Stomach (tissue), 9 donors: ENCODE measurements around the gene PYGB. TPM values are rescaled to one million over a fixed set of nuclear protein-coding genes. Genes with fewer than 3 reads are reported as not detected.

ENCODE experiments used
- DNase-seq, 2 donors: peaks; one replicate each; pipeline versions ENCODE4 v3.0.0 to v3.0.0-alpha.2; 2013 to 2019
- H3K27ac ChIP-seq, 5 donors: fragments of 200-600 bp in 4 of 5; sonication (generic) in 4 of 5; one replicate each; pipeline ENCODE4 v1.5.1; 2013 to 2019; ENCODE audit warnings: mild to moderate bottlenecking in 1 of 5, moderate library complexity in 1 of 5
- H3K27me3 ChIP-seq, 3 donors: fragments of 200-600 bp; sonication (generic); one replicate each; pipeline ENCODE4 v1.5.1; 2017 to 2019; ENCODE audit warnings: mixed run types in 1 of 3
- H3K36me3 ChIP-seq, 4 donors: fragments of 200-600 bp; sonication (generic); 1 replicate in 3 of 4; 2 replicates in 1 of 4; pipeline ENCODE4 v1.5.1; 2016 to 2019
- H3K4me1 ChIP-seq, 4 donors: fragments of 200-600 bp; sonication (generic); one replicate each; pipeline ENCODE4 v1.5.1; 2016 to 2019
- H3K4me3 ChIP-seq, 4 donors: fragments of 200-600 bp; sonication (generic) in 3 of 4; one replicate each; pipeline ENCODE4 v1.5.1; 2016 to 2019; ENCODE audit warnings: mild to moderate bottlenecking in 1 of 4
- H3K9me3 ChIP-seq, 4 donors: fragments of 200-600 bp; sonication (generic); one replicate each; pipeline ENCODE4 v1.5.1; 2016 to 2019
- CTCF ChIP-seq, 7 experiments: fragments of 450-650 bp in 4 of 7; fragments of 200-600 bp in 3 of 7; sonication (generic) in 3 of 7; IDR thresholded peaks; one replicate each; pipeline ENCODE4 v1.5.1; 2016 to 2019; ENCODE audit warnings: antibody characterized with exemption in 7 of 7, control low read depth in 2 of 7, mild to moderate bottlenecking in 1 of 7
- EP300 ChIP-seq: sonication (generic); formaldehyde crosslinking; IDR thresholded peaks from one replicate; pipeline ENCODE4 v1.6.1; 2017; ENCODE audit warnings: antibody characterized with exemption
- POLR2A ChIP-seq, 4 donors: fragments of 450-650 bp; IDR thresholded peaks; one replicate each; pipeline ENCODE4 v1.6.1; 2016; ENCODE audit warnings: antibody characterized with exemption in 4 of 4, control low read depth in 2 of 4, mild to moderate bottlenecking in 1 of 4, moderate library complexity in 1 of 4
- POLR2AphosphoS5 ChIP-seq, 3 donors: sonication (generic); formaldehyde crosslinking; IDR thresholded peaks; one replicate each; pipeline ENCODE4 v1.6.1; 2016; ENCODE audit warnings: antibody characterized with exemption in 3 of 3
- WGBS, 5 donors: extraction: QIAGEN DNeasy Blood & Tissue Kit in 3 of 5; methylation state at CpG; one replicate each; pipeline versions ENCODE4 v1.1.5 to v1.1.7; 2013 to 2018; 5-methylcytosine and 5-hydroxymethylcytosine counted together
- intact Hi-C: fragments of 100-400 bp; cut with DNase I; formaldehyde crosslinking; loops from one replicate; pipeline ENCODE4 v1.15.1; 2023; ENCODE audit warnings: low total_unique reads
- polyA plus RNA-seq, 3 donors: library from polyadenylated mRNA; stranded (reverse); fragments of 200-250 nt; gene quantifications; one replicate each; pipeline ENCODE4 v1.2.3, GENCODE V29; 2013
- total RNA-seq, 5 donors: library from RNA; depleted of rRNA; stranded (reverse); fragments of >200 nt; gene quantifications; one replicate each; pipeline versions ENCODE4 v1.1.0 to v1.2.3, GENCODE V29; 2014 to 2016
- donor health status: healthy with polysubstance abuse.
- donor health status: Bipolar disorder and iron deficiency.
- donor health status: healthy.

The PYGB gene
- total and polyA plus RNA-seq, 8 donors: 23.1 to 116 (median 49.5) TPM

- no peak overlapping the region for H3K27ac ChIP-seq
Measured at GRCh38 chr20:25300496-25301170, 52.7 kb downstream of the PYGB start.

GRCh38 chr20:25301357-25301920 is 53.6 kb downstream of the PYGB start:
- intact Hi-C loops: no loop called here
- no peak overlapping the region for H3K27ac ChIP-seq
- no peaks in the 10 kb centered on the region for H3K9me3 ChIP-seq
- H3K27me3 ChIP-seq: no peaks in the 10 kb centered on the region
- WGBS, 5 donors: 76 to 87% (median 81%) methylated on average over 6 to 9 of the region's 9 CpGs
- peaks cover 0 to 86% (median 81%) of the 10 kb centered on the region in 4 donors for H3K36me3 ChIP-seq
- no peak for DNase-seq
- peaks cover 7 to 13% (median 12%) of the 10 kb centered on the region in 4 donors for H3K4me1 ChIP-seq
- TF ChIP-seq CTCF (IDR thresholded peaks at IDR 0.05) (no peak), POLR2AphosphoS5 (IDR thresholded peaks at IDR 0.05) (no peak), EP300 (no peak), POLR2A (IDR thresholded peaks at IDR 0.05) (no peak)
- no peak overlapping the region for H3K4me3 ChIP-seq

More at GRCh38 chr20:25300496-25301170, 52.7 kb downstream of the PYGB start:
- Histone ChIP-seq H3K4me3 (no peak overlapping the region), H3K4me1 (peaks cover 15 to 21% (median 20%) of the 10 kb centered on the region in 4 donors), H3K27me3 (no peaks in the 10 kb centered on the region), H3K36me3 (peaks cover 0 to 87% (median 85%) of the 10 kb centered on the region in 4 donors), H3K9me3 (no peaks in the 10 kb centered on the region)
- intact Hi-C loops: no loop called here
- DNase-seq: no peak
- 75 to 100% (median 80%) methylated on average over 1 to 13 of the region's 13 CpGs for WGBS, 5 donors
- TF ChIP-seq CTCF (IDR thresholded peaks at IDR 0.05): no peak
- no peak for TF ChIP-seq EP300
- TF ChIP-seq POLR2A (IDR thresholded peaks at IDR 0.05): no peak
- TF ChIP-seq POLR2AphosphoS5 (IDR thresholded peaks at IDR 0.05): no peak

GRCh38 chr20:25302596-25302995 is 54.7 kb downstream of the PYGB start:
- DNase-seq: no peak
- Histone ChIP-seq H3K27me3 (no peaks in the 10 kb centered on the region), H3K4me3 (no peak overlapping the region), H3K36me3 (peaks cover 1 to 86% (median 81%) of the 10 kb centered on the region in 4 donors), H3K9me3 (no peaks in the 10 kb centered on the region), H3K4me1 (peaks cover 0 to 4% (median under 1%) of the 10 kb centered on the region in 4 donors), H3K27ac (no peak overlapping the region)
- TF ChIP-seq CTCF (IDR thresholded peaks at IDR 0.05): no peak
- intact Hi-C loops: no loop called here
- WGBS, 5 donors: 84 to 92% (median 91%) methylated on average over 6 of the region's 6 CpGs

GRCh38 chr20:25303292-25304024 is 55.6 kb downstream of the PYGB start:
- Histone ChIP-seq H3K9me3 (no peaks in the 10 kb centered on the region), H3K27ac (no peak overlapping the region), H3K4me3 (no peak overlapping the region), H3K27me3 (no peaks in the 10 kb centered on the region), H3K4me1 (peaks cover 0 to 6% (median 0%) of the 10 kb centered on the region in 4 donors), H3K36me3 (peaks cover 9 to 86% (median 84%) of the 10 kb centered on the region in 4 donors)
- no peak for TF ChIP-seq POLR2AphosphoS5 (IDR thresholded peaks at IDR 0.05)
- TF ChIP-seq EP300: no peak
- no peak for TF ChIP-seq POLR2A (IDR thresholded peaks at IDR 0.05)
- no peak for TF ChIP-seq CTCF (IDR thresholded peaks at IDR 0.05)
- 93 to 97% (median 94%) methylated on average over 8 to 12 of the region's 12 CpGs for WGBS, 5 donors
- no peak for DNase-seq
- intact Hi-C loops: no loop called here
